ENCODE results near the gene ME2.
"Not testable (repeated sequence)": the region's sequence is repeated elsewhere in the genome, so short reads cannot be mapped to it uniquely, and the experiment has no call there.

ME2 gene

DNA sequence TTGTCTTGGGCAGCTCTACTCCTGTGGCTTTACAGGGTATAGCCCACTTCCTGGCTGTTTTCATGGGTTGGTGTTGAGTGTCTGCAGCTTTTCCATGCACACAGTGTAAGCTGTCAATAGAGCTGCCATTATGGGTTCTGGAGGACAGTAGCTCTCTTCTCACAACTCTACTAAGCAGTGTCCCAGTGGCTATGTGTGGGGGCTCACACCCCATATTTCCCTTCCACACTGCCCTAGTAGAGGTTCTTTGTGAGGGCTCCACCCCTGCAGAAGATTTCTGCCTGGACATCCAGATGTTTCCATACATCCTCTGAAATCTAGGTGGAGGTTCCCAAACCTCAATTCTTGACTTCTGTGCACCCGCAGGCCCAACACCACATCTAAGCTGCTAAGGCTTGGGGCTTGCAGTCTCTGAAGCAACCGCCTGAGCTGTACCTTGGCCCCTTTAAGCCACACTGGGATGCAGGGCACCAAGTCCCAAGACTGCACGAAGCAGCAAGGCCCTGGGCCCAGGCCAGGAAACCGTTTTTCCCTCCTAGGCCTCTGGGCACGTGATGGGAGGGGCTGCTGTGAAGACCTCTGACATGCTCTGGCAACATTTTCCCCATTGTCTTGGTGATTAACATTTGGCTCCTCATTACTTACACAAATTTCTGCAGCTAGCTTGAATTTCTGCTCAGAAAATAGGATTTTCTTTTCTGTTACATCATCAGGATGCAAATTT, 98.3 kb downstream of the ME2 start:
- no peak for DNase-seq (ENCODE audit: low read depth)

DNA sequence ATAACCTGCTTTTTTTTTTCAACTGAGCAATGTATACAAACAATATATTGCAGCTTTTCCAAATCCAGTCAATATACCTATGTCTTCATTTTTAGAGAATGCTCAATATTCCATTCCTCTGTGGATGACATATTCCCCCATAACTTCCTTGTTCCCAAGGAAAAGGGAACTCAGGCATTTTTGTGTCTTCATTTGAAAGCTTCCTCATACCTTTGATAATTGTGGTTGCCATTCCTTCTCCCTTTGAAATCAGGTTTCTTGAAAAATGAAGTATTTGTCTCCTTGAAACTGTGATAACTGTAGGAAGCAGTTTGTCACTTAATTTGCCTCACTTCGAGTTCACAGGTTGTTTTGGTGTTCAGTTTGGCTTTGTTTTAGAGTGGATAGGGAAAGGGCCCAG, 102.5 kb downstream of the ME2 start:
- no peak for DNase-seq (ENCODE audit: low read depth)

DNA sequence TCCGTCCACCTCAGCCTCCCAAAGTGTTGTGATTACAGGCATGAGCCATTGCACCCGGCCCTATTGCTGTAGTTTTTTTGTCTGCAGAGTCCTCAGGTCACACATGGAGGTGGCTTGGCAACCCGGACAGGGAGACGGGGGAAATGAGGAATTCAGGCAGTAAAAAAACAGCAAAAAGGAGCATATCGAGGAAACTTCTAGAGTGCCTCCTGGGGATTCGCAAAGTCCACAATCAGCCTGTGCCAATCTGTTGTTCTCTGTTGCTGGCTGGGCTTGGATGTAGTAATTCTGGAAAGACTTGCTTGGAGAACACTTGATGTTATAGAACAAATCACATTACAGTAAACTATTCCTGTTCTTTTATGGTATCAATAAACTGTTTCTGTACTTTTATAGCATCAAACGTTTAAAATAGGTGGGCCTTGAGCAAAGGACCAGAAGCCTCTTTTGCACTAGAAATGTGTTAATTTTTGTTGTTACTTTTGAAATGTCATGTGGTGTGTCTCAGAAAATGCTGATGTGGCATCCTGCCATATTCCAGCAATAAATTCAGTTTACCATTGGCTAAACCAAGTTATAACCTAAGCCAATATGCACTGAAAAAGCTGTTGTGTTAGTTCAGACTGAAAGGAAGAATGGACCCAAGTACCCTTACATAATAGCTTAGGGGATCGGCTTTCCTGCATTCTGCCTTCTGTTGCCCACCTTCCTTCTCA, 103.3 kb downstream of the ME2 start:
- DNase-seq (ENCODE audit: low read depth) = no peak

DNA sequence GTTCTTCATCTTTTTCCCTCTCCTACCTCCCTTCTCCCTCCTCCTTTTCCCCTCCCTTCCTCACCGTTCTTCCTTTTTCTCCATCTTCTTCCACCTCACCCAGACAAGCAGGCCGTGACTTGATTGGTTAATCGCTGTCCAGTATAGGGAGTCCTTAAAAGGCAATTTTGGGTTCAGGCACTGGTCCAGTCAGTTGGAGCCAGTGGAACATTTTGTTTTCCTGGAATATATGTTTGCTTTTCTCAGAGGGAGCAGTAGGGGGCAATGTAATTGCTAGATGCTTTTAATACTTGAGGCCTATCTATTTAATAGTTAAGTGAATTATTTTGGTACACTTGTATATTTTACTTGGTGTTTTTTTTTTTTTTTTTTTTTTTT, 103.9 kb downstream of the ME2 start:
- peak; percentile 28 for DNase-seq (ENCODE audit: low read depth)

DNA sequence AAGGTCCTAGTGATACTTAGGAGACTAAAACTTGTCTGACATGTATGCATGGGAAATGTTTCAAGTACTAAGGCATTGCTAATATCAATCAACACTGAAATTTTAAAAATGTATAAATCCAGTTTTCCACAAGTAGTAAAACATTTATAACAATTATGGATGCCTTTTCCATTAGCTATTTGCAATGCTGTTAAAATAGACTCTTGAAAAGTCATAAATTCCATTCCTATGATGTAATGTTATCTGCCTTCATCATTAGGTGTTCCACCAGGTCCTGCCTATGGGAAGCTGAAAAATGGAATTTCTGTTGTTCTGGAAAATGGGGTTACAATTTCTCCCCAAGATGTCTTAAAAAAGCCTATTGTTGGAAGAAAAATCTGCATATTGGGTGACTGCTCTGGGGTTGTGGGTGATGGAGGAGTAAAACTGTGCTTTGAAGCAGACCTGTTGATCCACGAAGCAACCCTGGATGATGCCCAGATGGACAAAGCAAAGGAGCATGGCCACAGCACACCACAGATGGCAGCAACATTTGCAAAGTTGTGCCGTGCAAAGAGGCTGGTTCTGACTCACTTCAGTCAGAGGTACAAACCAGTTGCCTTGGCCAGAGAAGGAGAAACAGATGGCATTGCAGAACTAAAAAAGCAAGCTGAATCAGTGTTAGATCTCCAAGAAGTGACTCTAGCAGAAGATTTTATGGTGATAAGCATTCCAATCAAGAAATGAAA, 107.6 kb downstream of the ME2 start:
- peak; percentile 71 for DNase-seq (ENCODE audit: low read depth)

DNA sequence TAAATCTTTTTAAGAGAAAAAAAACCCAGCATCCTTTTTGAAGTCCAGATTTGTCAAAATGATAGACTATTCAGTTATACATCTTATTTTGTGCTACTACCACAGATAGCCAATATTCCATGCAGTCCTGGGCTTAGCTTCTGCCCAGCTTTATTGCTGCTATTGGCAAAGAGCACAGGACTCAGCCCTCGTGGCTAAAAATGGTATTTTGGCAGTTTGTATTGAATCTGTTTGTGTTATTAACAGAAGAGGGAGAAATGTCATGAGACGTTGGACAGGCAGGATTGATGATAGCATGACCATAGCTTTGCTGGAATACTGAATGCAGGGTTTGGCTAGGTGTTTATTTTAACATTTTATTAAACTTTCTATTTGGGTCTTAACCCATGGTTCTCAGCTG, 108.3 kb downstream of the ME2 start:
- DNase-seq (ENCODE audit: low read depth) = no peak

DNA sequence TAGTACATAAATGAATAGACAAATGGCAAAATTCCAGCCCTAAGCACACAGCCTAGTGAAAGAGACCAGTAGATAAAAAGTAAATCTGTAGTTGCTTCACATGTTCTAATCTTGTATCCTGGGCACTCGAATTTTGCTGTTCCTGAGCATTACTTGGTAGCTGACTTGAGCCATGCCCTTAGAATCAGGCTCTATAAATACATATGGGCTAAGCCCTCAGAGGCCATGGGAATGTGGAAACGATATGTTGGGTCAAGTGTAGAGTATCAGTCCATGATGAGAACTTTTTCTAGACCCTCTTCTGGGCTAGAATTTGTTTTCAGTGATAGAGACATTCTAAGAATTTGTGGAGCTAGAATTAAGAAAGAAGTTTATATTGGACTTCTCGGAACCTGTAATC, 110.8 kb downstream of the ME2 start:
- no peak for DNase-seq (ENCODE audit: low read depth)

DNA sequence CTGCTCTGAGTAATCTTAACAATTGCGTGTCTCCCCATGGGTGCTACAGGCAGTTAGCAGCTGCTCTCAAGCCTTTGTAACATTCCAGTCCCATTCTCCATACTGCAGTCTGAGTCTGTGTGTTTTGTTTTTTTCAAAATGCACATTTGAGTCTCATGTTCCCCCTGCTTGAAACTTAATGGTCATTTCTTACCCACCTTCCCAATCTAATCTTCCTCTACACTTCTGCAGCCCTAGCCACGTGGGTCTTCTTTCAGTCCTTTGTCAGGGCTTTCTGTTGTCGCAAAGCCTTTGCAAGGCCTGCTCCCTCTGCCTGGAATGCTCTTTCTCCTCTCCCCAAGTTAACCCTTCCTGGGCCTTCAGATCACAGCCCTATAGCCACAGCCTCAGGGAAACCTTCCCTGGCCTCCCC, 113.4 kb downstream of the ME2 start:
- DNase-seq (ENCODE audit: low read depth) = no peak

DNA sequence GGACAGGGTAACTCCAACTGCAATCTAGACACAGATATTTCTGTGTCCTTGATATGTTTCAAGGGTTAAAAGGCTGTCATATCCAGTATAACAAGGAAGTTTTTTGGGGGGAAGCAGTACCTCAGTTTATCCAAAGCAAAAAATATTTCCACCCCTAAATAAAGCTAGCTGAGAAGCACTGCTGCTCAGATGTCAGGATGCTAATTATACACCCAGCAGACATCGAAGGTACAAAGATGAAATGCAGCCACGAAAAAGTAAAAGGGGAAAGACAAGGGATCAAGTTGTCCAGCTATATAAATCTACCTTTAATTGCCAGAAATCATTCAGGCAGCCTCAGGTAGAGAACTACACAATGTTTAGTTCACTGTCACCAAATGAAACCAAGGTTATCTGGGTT, 115.1 kb downstream of the ME2 start:
- no peak for DNase-seq (ENCODE audit: low read depth)

DNA sequence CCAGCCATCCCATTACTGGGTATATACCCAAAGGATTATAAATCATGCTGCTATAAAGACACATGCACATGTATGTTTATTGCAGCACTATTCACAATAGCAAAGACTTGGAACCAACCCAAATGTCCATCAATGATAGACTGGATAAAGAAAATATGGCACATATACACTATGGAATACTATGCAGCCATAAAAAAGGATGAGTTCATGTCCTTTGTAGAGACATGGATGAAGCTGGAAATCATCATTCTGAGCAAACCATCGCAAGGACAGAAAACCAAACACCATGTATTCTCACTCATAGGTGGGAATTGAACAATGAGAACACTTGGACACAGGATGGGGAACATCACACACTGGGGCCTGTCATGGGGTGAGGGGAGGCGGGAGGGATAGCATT, 124.3 kb downstream of the ME2 start:
- DNase-seq (ENCODE audit: low read depth) = not testable (repeated sequence)
